Embryonic facial prominence (tissue), 1 donor: ENCODE data around the gene WRNIP1.

Source experiments
- DNase-seq: peaks from one replicate; pipeline ENCODE4 v3.0.0-alpha.2; 2016; ENCODE audit errors: extremely low spot score

WRNIP1 gene

DNA sequence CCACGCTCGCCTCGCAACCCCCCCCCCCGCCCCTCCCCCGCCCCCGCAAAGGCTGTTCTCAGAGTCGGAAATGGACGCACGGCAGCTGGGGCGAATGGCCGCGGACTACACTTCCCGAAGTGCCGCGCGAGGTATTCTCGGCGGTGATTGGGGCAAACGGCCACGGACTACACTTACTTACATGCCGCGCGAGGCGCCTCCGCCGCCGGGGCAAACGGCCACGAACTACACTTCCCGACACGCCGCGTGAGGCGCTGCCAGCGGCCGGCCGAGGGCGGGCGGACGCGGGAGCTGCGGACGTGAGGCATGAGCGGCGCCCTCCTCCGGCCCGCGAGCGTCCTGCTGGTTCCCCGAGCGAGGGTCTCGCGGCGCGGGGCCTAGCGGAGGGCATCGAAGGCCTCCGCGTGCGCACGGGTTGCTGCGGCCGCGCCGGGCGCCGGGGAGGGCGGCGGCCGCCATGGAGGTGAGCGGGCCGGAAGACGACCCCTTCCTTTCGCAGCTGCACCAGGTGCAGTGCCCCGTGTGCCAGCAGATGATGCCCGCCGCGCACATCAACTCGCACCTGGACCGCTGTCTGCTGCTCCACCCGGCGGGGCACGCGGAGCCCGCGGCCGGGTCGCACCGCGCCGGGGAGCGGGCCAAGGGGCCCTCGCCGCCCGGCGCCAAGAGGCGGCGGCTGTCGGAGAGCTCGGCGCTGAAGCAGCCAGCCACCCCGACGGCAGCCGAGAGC is at the start of gene WRNIP1:
Gene WRNIP1 (plus strand): TSS at position 228 of the 730 bp plus-strand sequence. CDS start 230 bp downstream, at position 458.
- DNase-seq: peak; percentile 97

DNA sequence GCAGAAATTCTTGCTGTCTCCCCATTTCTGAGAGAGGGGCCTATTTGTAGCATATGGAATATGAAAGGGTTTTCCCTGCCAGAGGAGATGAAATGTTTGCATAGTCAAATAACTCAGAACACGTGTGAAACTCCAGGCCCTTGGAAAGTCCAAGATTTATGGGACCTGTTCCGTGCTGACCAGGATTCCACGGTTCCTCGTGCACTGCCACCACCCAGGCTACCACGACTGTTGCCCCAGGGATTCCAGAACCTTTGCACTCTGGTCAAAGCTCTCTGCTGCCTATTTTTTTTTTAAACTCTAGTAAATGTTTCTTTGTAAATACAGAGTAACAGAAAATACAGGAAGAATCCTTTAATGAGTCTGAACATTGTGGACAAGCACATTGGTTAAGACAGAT is 49.5 kb upstream of the WRNIP1 start:
- DNase-seq: no peak

DNA sequence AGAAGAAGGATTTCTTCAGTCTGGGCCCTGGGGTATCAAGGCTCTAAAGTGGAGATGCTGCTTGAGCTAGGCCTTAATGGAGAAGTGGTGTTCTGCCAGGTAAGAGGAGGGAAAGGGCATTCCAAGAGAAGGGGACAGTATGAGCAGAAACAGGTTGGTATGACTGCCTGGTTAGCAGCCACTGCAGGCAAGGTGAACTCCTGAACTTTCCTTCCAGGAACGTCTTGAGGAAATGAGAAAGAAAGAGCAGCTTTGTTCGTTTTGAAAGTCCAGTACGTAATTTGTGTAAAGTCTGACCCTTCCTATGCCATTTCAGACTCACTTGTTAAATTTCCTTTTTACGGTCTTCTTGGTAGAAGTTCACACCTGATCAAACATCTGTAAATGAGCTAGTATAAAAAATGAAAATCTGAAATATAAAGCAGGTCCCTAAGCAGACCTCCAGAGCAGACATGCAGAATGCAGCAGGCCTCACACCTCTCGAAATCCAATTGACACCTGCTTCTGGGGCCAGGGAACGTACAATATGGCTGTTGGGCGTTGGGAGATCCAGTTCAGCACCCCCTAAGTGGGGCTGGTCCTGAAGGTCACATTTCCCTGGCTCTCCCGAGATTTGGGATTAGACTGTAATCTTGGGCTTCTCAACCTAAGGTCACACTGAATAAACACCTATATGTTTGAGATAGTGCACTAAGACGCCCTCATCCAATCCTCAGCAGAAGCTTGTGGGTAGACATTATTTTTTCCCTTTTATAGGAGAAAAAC is 48.1 kb upstream of the WRNIP1 start:
- no peak for DNase-seq

DNA sequence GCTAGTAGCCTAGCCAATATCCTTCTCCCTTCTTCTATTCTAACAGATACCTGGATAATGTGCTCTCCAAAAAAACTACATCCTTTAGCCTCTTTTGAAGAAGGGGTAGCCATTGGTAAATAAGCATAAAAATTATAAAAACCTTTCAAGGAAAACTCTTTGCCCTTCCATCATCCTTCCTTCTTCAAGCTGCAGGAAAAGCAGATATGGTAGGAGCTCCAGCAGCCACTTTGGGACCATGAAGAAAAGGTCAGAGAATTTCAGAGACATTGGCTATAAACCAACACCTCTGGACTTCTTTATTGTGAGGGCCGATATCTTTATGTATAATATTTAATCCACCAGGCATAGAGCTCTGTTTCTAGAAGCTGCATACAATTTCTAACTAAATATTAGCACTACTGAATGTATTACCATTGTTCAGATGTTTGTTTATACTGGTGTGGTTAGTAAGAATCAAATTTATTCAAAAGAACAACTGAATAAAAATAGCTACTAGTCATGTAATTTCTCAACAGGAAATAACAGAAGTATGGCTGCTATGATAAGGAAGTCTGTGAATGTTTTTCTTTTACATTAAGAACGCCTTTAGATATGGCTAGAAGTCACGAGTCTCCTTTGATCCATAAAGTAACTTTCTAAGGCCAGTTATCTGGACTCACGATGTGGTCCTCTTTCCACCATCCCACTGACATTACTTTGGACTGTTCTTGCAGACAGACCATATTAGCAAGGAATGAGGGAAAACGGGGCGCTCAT is 46.7 kb upstream of the WRNIP1 start:
- no peak for DNase-seq

DNA sequence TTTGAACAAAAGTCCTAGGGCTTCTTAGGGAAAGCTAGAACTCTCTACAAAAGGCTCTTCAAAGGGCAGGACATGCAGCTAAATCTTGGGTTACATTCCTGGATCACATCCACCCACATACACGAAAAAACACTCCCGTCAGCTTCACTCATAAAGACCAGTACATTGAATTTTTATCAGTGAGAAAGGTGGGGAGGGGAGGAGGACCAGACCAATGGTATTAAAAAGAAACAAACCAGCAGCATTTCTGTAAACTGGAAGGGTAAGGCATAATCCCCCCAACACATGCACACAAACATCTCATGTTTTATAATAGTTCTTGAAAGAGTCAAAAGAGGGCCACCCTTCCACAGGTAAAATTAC is 46.1 kb upstream of the WRNIP1 start:
- DNase-seq: no peak

DNA sequence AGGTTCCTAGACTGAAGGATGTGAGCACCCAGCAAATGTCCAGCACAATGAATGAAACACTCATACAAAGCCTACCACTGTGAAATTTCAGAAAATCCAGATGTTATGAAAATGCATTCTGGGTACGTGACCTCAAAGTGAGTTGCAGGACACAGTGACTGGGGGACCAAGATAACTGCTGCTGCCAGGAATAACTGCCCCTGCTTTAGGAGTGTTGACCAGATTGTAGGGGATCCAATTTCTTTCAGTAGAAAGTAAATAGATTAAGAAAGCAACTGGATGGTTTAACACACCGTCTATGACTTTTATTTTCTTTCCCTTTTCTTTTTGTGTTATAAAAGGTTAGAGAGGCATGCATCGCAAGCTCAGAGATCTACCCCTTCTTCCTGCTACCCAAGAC is 44.0 kb upstream of the WRNIP1 start:
- no peak for DNase-seq

DNA sequence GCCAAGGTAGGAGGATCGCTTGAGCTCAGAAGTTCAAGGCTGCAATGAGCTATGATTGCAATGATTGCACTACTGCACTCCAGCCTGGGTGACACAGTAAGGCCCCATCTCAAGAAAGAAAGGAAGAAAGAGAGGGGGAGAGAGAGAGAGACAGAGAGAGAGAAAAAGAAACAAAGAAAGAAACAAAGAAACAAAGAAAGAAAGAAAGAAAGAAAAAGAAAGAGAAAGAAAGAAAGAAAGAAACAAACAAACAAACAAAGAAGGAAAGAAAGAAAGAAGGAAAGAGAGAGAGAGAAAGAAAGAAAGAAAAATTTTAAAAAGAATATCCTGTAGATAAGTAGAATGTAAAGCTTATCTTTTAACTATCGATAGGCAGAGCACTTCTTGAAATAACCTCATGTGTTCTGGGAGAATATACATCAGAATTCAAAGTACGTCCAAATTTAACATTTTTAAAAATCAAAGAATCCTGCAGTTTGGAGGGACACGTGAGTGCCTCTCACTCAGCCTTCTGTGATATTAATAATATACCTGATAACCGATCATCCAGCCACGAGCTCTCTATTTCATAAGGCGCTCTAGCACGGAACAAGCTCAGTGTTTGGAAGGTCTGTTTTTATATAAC is 39.7 kb upstream of the WRNIP1 start:
- no peak for DNase-seq

DNA sequence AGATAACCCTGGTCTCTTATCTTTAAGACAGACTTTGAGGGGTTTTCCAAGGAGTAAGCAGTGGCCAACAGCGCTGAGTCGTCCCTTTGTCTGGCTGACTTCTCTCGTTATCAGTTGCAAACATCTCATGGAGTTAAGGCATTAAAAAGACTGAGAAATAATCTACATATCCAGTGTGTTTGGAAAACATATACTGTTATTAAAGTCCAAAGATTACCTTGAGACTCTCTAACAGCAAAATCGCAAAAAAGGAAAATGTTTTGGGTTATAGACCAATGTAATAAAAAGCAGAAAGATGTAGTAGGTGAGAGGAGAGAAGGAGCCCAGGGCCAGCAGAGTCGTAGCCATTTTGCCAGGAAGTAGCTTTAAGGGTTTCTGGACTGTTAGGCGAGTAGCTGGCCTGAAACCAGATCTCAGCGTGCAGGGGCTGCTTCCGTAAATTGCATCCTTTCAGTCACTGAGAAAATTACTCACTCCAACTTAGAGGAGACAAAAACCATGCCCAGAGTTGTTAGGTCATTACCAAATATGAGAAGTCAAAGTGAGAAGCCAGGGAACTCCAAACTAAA is 39.1 kb upstream of the WRNIP1 start:
- DNase-seq: no peak

DNA sequence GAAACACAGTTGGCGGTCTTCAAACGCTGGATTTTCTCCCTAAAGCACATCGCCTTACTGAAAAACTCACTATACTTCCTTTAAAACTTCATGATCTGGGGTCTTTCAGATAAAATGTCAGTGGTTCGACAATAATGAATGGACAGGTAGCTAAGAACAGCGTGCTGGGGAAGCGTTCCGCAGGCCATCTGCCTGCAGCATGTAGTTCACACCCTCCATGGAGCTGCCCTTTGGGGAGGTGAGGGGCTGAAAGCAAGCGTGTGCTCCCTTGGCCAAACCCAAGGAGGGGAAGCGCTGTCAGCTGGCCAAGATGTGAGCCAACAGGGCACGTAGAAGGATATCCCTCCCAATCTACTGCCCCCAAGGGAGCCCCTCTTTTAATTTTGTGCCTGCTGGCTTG is 35.3 kb upstream of the WRNIP1 start:
- no peak for DNase-seq

DNA sequence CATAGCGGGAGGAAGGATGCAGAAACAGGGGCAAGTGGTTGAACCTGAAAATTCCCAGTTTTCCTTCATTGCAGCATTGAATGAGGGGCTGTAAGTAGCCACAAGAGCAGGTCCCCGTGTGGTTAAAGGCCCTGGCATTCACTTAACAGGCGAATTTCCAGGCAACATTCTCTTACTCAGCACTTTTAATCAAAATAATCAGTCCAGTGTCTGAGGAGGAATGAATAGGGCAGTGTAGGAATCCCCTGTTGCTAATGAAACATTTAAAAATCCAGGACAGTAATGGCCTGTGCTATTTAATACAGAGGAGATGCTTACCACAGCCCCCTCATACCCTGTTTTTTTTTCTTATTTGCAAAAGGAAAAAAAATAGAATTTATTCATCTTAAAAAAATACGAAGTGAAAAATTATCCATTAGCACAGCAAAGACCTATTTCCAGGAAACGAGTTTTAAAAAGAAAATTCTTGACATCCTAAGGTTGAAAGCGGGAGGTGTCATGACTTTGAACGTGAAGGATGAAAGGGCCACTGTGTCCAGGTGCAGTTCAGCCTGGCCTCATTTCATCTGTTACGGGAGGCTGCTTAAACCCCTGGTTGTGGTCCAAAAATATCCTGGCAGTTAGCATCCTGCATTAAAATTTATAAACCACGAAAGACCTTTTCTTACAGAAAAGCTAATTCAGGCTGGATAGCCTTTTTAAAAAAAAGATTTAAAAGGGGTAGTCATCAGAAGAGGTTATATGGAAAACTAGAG is 34.7 kb upstream of the WRNIP1 start:
- no peak for DNase-seq

DNA sequence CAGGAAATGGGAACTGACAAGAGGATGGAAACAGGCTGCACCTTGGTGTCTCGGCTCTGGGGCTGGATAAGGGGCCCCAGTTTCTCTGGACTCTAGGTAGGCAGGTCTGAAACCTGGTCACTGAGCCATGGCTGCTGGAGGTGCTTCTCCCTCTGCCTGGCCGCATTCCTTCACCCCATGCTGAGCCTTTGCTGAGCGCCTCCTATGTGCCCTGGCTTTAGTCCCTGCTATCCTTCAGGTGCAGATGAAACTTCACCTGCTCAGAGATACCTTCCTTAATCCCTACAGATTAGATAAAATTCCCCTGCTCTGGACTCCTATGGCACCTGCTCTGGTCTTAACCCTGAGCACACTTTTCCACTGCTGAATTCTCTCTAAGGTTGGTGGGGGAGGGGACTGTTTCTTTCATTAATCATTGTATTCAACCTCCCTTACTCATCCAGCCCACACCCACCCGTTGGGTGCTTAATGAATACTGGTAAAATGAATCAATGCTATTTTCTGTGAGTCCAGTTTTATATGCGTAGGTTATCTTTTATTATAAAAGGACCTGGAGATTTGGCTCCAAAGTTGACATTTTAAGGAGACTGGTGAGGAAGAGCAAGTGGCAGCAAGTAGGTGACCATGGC is 33.8 kb upstream of the WRNIP1 start:
- no peak for DNase-seq

DNA sequence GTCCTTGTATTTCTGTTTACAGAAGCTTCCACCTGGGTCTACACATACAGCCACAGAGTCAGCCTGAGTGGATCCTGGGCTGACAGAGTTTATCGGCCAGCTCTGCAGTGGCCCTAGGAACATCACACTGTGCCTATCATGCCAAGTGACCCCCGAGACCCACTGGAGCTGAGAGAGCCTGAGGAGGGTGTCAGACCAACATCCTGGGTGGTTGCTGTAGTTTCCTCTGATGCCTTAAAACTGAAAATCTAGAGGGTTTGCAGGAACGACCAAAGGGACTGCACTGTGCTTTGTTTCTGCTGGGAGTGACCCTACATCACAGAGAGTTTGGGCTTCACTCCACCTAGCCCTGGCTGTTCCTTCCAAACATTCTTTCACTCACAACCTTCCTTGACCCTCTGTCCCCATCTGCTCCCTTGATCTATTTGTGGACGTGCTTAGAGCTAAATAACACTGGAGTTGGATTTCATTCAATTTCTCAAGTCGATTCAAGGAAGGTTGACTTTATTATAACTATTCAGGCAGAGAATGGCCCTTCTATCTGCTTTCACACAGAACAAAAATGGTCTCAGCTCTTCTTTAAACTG is 32.6 kb upstream of the WRNIP1 start:
- no peak for DNase-seq

DNA sequence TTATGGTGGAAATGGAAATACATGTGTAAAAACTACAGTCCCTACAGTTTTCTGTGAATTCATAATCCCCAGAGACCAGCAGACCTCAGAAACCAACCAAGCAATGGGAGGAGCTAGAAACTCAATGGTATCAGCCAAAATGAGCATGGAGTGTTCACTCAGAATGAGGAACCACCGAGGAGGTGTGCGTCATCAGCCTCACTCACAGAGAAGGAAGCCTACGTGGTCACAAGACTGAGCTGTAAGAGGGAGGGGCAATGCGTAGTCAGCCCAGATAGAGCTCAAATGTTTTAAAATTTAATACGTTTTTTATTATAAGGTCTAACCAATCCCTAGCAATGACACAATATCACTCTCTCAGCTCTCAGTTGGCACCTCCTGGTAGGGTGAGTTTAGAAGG is 31.9 kb upstream of the WRNIP1 start:
- no peak for DNase-seq

DNA sequence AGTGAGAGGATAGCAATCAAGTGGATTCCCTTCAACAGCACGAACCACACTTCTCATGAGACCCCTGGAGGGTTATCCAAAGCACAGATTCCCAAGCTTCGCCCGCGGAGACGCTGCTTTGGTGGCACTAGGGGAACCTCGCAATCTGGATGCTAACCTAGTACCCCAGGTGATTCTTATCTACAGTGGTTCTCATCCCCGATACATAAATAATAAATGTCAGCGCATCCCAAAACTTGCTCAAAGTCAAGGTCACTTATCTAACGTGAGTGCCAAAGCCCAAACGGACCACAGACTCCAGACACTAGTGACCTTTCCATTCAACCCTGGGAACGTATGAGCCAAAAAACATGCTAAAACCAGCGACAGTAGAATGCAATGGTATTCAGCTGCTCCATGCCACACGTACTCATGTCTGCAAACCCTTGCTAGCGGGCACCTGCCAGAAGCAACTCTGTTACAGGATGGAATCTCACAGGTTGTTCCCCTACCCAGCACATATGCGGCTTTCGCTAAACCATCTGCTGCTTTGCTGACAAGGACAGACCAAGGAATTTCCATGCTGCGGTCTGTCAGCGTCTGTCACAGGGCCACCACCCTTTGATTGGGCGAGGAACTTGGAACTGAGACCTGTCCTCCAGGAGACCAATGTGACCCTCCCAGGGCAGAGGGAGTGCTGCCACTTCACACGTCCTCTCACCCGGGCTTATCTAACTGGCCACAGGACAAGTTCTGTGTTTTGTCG is 31.3 kb upstream of the WRNIP1 start:
- no peak for DNase-seq

DNA sequence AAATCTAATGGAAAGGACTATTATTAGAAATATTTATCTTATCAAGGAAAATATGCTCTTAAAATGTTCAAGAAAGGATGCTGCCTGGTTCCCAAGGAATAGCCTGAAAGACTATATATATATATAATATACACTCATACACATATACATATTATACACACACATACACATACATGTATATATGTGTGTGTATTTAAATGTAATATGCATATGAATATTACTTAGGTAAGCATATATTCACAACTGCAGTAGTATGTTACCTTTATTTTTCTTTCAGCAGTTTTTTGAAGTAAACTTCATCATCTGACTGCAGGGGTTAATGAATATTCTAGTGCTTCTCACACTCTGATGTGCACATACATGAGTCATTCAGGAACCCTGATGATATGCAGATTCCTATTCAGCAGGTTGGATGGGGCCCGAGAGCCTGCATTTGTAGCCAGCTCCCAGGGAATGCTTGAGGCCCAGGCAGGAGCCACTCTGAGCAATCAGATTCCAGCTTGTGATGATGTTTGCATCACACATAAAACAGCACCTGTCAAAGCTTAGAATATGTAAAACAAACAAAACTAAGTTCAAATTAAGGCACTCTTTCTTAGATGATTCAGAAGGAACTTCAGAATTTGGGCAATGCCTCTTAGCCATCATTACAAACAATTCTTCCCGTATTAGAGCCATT is 30.6 kb upstream of the WRNIP1 start:
- no peak for DNase-seq

DNA sequence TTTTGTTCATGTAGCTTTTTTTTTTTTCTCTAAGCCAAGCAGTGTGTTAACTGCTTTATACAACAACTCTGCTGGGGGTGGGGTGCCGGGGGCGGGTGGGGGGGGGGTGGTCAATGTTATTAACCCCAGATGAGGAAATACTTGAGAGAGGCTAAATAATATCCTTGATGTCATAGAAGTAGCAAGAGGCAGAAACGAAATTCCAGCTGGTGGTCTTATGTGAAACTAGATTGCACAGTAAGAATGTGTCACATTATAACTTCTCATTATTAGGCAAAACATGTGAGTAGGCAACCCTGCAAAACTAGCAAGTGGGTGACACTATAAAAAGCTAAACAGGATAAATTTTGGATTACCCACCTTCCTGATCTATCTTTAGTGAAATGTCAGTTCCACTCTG is 27.3 kb upstream of the WRNIP1 start:
- no peak for DNase-seq

DNA sequence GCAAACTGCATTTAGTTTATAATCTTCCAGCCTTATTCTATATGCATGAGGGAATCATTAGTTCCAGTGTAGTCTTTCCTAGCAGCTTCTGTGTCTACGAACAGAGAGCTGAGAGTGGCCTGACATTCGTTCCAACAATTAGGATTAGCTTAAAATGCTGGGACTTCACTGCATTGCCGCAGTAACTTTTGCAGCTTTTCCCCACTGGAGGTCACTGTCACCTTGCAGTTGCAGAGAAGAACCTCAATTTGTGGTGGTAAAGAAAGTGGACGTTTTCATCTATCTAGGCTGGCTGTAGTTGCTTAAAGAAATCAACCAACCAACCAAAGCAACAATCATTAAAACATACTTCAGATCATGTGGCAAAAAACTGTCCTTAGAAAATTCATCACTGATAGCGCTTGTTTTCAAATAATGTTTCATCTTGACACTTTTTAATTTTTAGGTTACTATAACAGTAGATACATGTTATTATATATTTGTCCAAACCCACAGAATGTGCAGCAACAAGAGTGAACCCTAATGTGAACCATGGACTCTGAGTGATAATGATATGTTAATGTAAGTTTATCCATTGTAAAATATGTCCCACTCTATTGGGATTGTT is 26.7 kb upstream of the WRNIP1 start:
- peak; percentile 23 for DNase-seq

DNA sequence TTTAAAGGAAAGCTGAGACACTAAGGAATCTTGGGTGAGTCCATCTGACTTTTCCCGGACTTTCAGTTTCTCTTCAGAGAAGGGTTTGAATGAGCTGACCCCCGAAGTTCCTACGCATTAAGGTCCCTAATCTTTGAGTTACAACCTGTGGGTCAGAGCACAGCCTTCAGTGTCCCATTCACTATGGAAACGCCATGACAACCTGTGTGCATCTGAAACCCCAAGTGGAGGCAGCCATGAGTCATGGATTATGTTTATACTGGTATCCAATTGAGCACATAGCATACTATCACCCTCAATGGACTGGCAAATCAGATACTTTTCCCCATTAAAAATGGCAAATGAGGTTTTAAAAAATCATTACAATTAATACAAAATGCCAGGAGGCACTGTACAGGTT is 25.9 kb upstream of the WRNIP1 start:
- DNase-seq: no peak

DNA sequence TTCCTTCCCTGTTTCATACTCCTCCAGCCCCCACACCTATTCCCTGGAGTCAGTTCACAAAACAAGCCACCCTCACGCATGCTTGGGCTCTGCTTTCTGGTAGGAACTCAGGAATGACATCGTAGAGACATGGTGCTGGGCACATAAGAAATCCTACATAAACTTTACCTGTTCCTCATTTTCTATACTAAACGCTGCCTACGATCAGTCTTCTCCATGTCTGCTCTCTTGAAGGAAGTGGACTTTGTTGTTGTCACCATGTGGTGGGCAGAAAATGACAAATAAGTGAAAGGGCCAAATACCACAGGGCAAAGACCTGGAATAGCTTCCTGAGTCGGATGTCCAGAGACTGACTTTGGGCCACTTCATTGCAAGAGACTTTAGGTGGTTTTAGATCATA is 24.6 kb upstream of the WRNIP1 start:
- no peak for DNase-seq
